ENCODE measurements around the gene MGAT1. TPM values are rescaled to one million over a fixed set of nuclear protein-coding genes. Genes with fewer than 3 reads are reported as not detected.
A peak's percentile ranks its signal among the peaks of the same experiment; 100 is the strongest.

The MGAT1 gene
- 100 to 1,000 TPM; 100 to 138 (median 115) TPM for total RNA-seq

DNA sequence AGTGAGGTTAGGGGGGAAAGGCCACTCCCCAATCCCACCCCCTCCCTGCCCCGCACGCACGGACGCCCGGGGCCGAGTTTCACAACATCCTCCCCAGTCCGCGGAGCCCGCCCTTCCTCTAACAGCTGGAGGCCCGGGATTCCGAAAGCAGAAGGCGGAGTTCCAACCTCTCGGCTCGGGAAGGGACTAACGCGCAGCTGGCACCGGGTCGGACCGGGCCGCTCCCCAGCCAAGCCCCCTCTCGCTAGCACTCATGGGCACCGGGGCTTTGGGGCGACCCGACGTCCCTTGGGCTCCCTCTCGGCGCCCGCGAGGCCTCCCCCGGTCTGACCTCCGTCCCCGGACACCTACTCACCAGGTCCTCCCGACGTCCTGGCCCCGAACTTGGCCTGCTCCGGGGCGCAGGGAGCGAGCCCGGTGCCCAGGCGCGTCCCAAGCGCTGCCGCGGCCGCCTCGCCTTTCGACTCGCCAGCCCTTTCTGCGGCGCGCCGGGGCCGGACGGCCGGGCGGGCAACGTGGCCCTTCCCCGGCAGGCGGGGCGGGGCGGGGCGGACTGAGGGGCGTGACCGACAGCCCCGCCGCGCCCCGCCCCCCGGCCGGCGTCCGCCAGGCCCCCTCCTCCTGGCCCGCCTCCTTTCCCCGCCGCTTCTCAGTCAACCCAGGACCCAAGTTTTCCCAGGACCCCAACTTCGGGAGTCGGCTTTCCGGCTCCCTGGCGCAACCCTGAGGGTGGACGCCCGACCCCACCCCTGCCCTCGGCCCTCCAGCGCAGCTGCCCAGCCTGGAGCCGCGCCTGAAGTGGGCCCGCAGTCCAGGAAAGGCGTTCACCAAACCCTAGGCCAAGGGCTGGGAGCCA, at the start of gene MGAT1:
MGAT1 (minus strand) TSS at position 482 of the 856 bp plus-strand sequence. CDS start 9,835 bp downstream, outside the sequence.
- TF ChIP-seq POLR2A (IDR thresholded peaks at IDR 0.05) = peak; percentile 93 to 95
- no peak for TF ChIP-seq CTCF (IDR thresholded peaks at IDR 0.05 in 4 of 5, conservative IDR thresholded peaks at IDR 0.05 in 1 of 5)
- DNase-seq (peak; percentile 81 to 85), ATAC-seq (peak; percentile 82)
- in situ Hi-C loops (cut with MboI; ENCODE audit: low sequenced_read_pairs in 4 of 4) (no loop called here), intact Hi-C loops (cut with DNase I; ENCODE audit: low total_unique reads) (loop anchor here (1.0 to 5.0 kb wide), 4 partner anchors 8 to 445 kb away; partner anchors contain the start of gene ZFP62)
- peak within 1 kb of the TSS; percentile 96 to 99 (median 96) for H3K4me3 ChIP-seq
- H3K4me1 ChIP-seq = peaks cover 83 to 92% of the 10 kb centered on the region in 2 donors
- no peaks in the 10 kb centered on the region for H3K36me3 ChIP-seq
- peak within 1 kb of the TSS; percentile 94 to 100 (median 100) for H3K27ac ChIP-seq
- H3K27me3 ChIP-seq = no peaks in the 10 kb centered on the region
- H3K9me3 ChIP-seq = no peaks in the 10 kb centered on the region

DNA sequence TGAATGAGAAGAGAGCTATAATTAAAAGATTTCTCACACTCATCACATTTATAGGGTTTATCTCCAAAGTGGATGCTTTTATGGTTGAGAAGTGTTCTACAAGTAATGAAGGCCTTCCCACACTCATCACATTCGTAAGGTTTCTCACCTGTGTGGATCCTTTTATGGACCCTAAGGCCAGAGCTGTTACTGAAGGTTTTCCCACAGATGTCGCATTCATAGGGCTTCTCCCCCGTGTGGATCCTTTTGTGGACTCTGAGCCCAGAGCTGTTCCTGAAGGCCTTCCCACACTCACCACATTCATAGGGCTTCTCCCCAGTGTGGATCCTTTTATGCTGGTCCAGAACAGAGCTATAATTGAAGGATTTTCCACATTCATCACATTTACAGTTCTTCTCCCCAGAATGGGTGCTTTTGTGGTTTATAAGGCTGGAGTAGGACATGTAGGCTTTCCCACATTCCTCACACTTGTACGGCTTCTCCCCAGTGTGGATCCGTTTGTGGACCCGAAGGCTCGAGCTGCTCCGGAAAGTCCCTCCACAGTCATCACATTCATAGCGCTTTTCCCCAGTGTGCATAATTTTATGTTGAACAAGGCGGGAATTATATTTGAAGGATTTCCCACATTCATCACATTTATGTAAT, 48.0 kb upstream of the MGAT1 start:
- Histone ChIP-seq H3K27me3 (no peaks in the 10 kb centered on the region), H3K4me3 (no peak overlapping the region), H3K4me1 (no peaks in the 10 kb centered on the region), H3K9me3 (no peaks in the 10 kb centered on the region), H3K27ac (no peak overlapping the region), H3K36me3 (peaks cover 8 to 29% of the 10 kb centered on the region in 2 donors)
- DNase-seq (no peak), ATAC-seq (no peak)
- intact Hi-C loops (cut with DNase I; ENCODE audit: low total_unique reads) = no loop called here
- no peak for TF ChIP-seq CTCF (IDR thresholded peaks at IDR 0.05 in 4 of 5, conservative IDR thresholded peaks at IDR 0.05 in 1 of 5)
- no peak for TF ChIP-seq POLR2A (IDR thresholded peaks at IDR 0.05)
- in situ Hi-C loops (cut with MboI; ENCODE audit: low sequenced_read_pairs in 4 of 4) = no loop called here

DNA sequence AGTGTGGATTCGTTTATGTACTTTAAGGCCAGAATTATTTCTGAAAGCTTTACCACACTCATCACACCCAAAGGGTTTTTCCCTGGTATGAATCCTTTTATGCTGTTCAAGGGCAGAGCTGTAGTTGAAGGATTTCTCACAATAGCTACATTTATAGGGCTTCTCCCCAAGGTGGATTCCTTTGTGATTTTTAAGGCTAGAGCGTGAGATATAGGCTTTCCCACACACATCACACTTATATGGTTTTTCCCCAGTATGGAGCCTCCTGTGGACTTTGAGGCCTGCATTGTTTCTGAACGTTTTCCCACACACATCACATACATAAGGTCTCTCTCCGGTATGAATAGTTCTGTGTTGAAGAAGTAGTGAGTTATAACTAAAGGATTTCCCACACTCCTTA, 47.2 kb upstream of the MGAT1 start:
- no peaks in the 10 kb centered on the region for H3K4me1 ChIP-seq
- no peaks in the 10 kb centered on the region for H3K9me3 ChIP-seq
- H3K27me3 ChIP-seq = no peaks in the 10 kb centered on the region
- no peak overlapping the region for H3K4me3 ChIP-seq
- intact Hi-C loops (cut with DNase I; ENCODE audit: low total_unique reads) = no loop called here
- H3K36me3 ChIP-seq = peaks cover 8 to 29% of the 10 kb centered on the region in 2 donors
- no peak overlapping the region for H3K27ac ChIP-seq
- DNase-seq (no peak), ATAC-seq (no peak)
- no peak for TF ChIP-seq CTCF (IDR thresholded peaks at IDR 0.05 in 4 of 5, conservative IDR thresholded peaks at IDR 0.05 in 1 of 5)
- TF ChIP-seq POLR2A (IDR thresholded peaks at IDR 0.05) = no peak
- in situ Hi-C loops (cut with MboI; ENCODE audit: low sequenced_read_pairs in 4 of 4) = no loop called here

DNA sequence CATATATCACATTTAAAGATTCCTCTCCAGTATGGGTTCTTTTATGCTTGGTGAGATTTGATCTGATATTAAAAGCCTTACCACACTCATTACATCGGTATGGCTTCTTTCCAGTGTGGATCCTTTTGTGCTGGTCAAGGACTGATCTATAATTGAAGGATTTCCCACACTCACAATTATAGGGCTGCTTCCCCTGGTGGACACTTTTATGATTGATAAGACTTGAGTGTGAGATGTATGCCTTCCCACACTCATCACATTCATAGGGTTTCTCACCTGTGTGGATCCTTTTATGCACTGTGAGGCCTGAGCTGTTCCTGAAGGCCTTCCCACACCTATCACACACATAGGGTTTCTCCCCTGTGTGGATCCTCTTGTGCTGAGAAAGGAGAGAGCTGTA, 46.3 kb upstream of the MGAT1 start:
- peaks cover 8 to 29% of the 10 kb centered on the region in 2 donors for H3K36me3 ChIP-seq
- TF ChIP-seq POLR2A (IDR thresholded peaks at IDR 0.05) (no peak), CTCF (IDR thresholded peaks at IDR 0.05 in 4 of 5, conservative IDR thresholded peaks at IDR 0.05 in 1 of 5) (no peak)
- H3K9me3 ChIP-seq = no peaks in the 10 kb centered on the region
- no peaks in the 10 kb centered on the region for H3K4me1 ChIP-seq
- DNase-seq (no peak), ATAC-seq (no peak)
- no peak overlapping the region for H3K4me3 ChIP-seq
- intact Hi-C loops (cut with DNase I; ENCODE audit: low total_unique reads) = no loop called here
- no peaks in the 10 kb centered on the region for H3K27me3 ChIP-seq
- H3K27ac ChIP-seq = no peak overlapping the region
- in situ Hi-C loops (cut with MboI; ENCODE audit: low sequenced_read_pairs in 4 of 4) = no loop called here
